Endothelial cell (in vitro differentiated cells): ENCODE results near the gene MSMO1. TPM values are rescaled to one million over a fixed set of nuclear protein-coding genes. Genes with fewer than 3 reads are reported as not detected.

ENCODE experiments used
- DNase-seq: peaks from one replicate; pipeline ENCODE4 v3.0.0; 2021; ENCODE audit warnings: low spot score
- H3K27ac Mint-ChIP-seq: one replicate; pipeline ENCODE4 v1.8.0; 2021; ENCODE audit warnings: mixed read lengths, inconsistent platforms; ENCODE audit not compliant: unreplicated experiment
- H3K27me3 Mint-ChIP-seq: one replicate; pipeline ENCODE4 v1.8.0; 2021; ENCODE audit warnings: mild to moderate bottlenecking, moderate library complexity, mixed read lengths, inconsistent platforms; ENCODE audit not compliant: unreplicated experiment
- H3K36me3 Mint-ChIP-seq: one replicate; pipeline ENCODE4 v1.8.0; 2021; ENCODE audit warnings: mild to moderate bottlenecking, low read depth, mixed read lengths, inconsistent platforms; ENCODE audit not compliant: unreplicated experiment
- H3K4me1 Mint-ChIP-seq: one replicate; pipeline ENCODE4 v1.8.0; 2021; ENCODE audit warnings: mild to moderate bottlenecking, mixed read lengths, inconsistent platforms; ENCODE audit not compliant: unreplicated experiment
- H3K4me3 Mint-ChIP-seq: one replicate; pipeline ENCODE4 v1.8.0; 2021; ENCODE audit warnings: mild to moderate bottlenecking, mixed read lengths, inconsistent platforms; ENCODE audit not compliant: unreplicated experiment
- H3K9me3 Mint-ChIP-seq: one replicate; pipeline ENCODE4 v1.8.0; 2021; ENCODE audit warnings: mixed read lengths, inconsistent platforms; ENCODE audit not compliant: unreplicated experiment
- CTCF ChIP-seq: fragments of 200-600 bp; sonication (generic); IDR thresholded peaks from one replicate; pipeline ENCODE4 v1.5.0; 2021; ENCODE audit warnings: antibody characterized with exemption; ENCODE audit not compliant: unreplicated experiment
- total RNA-seq: library from RNA; stranded (reverse); fragmentation: NEBNext Ultra II Directional; extraction: Animal tissue kit (Norgen Biotek cat#: 25700); gene quantifications from one replicate; pipeline ENCODE4 v1.2.1, GENCODE V29; 2021; ENCODE audit not compliant: unreplicated experiment

Gene MSMO1
- total RNA-seq, 1 donor from 2014 or later, result 118 TPM

DNA sequence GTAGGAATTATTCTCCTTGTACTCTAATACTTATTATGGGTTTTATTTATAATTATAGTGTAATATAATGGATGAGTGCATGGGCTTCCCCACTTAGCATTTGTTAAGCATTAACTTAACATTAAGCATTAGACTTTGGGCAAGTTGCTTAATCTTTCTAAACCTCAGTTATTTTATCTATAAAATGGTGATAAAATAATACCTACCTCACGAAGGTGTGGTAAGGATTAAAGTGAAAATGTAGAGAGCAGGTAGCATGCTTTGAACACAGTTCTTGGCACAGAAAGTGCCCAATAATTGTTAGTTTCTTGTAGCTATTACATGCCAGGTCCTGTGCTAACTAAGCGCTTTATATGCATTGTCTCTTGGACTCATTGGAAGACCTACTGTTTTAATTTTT is 2.6 kb downstream of the MSMO1 start:
- TF ChIP-seq CTCF, result no peak
- H3K27me3 Mint-ChIP-seq, result no peaks in the 10 kb centered on the region
- H3K27ac Mint-ChIP-seq, result no peak overlapping the region
- peaks cover 33% of the 10 kb centered on the region for H3K4me1 Mint-ChIP-seq
- H3K36me3 Mint-ChIP-seq, result peaks cover 19% of the 10 kb centered on the region
- DNase-seq, result no peak
- no peaks in the 10 kb centered on the region for H3K9me3 Mint-ChIP-seq
- H3K4me3 Mint-ChIP-seq, result peak overlapping the region; percentile 80

DNA sequence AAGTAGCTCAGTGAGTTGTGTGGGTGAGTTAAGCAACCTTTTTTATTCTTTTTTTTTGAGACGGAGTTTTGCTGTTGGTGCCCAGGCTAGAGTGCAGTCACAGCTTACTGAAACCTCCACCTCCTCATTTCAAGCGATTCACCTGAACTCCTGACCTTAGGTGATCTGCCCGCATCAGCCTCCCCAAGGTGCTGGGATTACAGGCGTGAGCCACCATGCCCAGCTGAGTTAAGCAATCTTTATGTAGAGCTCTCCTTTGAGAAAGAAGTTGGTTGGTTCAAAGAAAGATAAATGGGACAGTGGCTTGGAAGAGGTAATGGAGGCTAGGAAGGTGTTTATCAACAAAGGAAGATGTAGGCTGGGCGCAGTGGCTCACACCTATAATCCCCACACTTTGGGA is 3.2 kb downstream of the MSMO1 start:
- Mint-ChIP-seq H3K27ac (peak overlapping the region; percentile 44), H3K36me3 (peaks cover 14% of the 10 kb centered on the region), H3K4me1 (peaks cover 31% of the 10 kb centered on the region), H3K9me3 (no peaks in the 10 kb centered on the region), H3K27me3 (no peaks in the 10 kb centered on the region), H3K4me3 (peak overlapping the region; percentile 80)
- no peak for TF ChIP-seq CTCF
- no peak for DNase-seq

GRCh38 chr4:165331359-165331758 is 3.9 kb downstream of the MSMO1 start:
- no peak for TF ChIP-seq CTCF
- peaks cover 26% of the 10 kb centered on the region for H3K4me1 Mint-ChIP-seq
- H3K27me3 Mint-ChIP-seq, result no peaks in the 10 kb centered on the region
- H3K27ac Mint-ChIP-seq, result no peak overlapping the region
- H3K4me3 Mint-ChIP-seq, result peak overlapping the region; percentile 80
- DNase-seq, result no peak
- no peaks in the 10 kb centered on the region for H3K9me3 Mint-ChIP-seq
- peaks cover 13% of the 10 kb centered on the region for H3K36me3 Mint-ChIP-seq

DNA sequence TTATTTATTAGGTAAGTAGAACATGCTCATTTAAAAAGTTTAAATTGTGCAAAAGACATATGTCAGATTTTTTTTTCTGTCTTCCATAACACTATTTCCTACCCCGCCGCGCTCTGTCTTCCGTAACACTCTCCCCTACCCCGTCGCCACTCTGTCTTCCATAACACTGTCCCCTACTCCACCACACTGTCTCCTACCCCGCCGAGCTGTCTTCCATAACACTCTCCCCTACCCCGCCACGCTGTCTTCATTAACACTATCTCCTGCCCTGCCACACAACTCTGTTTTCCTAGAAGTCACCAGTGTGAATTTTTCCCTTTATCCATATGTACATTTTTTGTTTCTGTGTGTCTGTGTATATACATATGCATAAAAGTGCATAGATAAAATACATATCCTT is 4.4 kb downstream of the MSMO1 start:
- H3K4me1 Mint-ChIP-seq, result peaks cover 25% of the 10 kb centered on the region
- peak overlapping the region; percentile 88 for H3K4me3 Mint-ChIP-seq
- DNase-seq, result no peak
- no peak for TF ChIP-seq CTCF
- no peaks in the 10 kb centered on the region for H3K9me3 Mint-ChIP-seq
- H3K36me3 Mint-ChIP-seq, result peaks cover 13% of the 10 kb centered on the region
- no peaks in the 10 kb centered on the region for H3K27me3 Mint-ChIP-seq
- peak overlapping the region; percentile 20 for H3K27ac Mint-ChIP-seq

DNA sequence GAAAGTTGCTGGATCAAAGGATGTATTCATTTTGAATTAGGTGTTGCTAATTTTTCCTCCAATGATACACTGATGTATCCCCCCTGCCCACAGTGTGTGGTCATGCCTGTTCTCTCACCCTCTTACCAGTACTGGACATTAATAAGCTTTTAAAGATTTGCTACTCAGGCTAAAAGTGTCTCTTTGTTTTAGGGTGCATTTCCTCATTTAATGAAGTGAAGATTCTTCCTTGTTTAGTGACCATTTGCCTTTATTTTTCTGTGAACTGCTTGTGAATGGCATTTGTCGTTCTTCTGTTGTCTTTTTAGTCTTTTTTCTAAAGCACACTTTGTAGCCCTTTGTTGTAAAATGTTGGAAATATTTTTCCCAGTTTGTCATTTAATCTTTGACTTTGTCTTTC is 5.0 kb downstream of the MSMO1 start:
- no peaks in the 10 kb centered on the region for H3K9me3 Mint-ChIP-seq
- peaks cover 25% of the 10 kb centered on the region for H3K4me1 Mint-ChIP-seq
- peak overlapping the region; percentile 72 for H3K27ac Mint-ChIP-seq
- peaks cover 13% of the 10 kb centered on the region for H3K36me3 Mint-ChIP-seq
- no peak for TF ChIP-seq CTCF
- no peaks in the 10 kb centered on the region for H3K27me3 Mint-ChIP-seq
- peak overlapping the region; percentile 88 for H3K4me3 Mint-ChIP-seq
- DNase-seq, result no peak
